Keratinocyte (primary cell): Measurements from ENCODE around the gene RFFL. TPM values are rescaled to one million over a fixed set of nuclear protein-coding genes. Genes with fewer than 3 reads are reported as not detected.

Source experiments
- DNase-seq: peaks from one replicate; pipeline ENCODE4 v3.0.0-alpha.2; 2011; ENCODE audit warnings: low read depth, missing footprints, low spot score
- FAIRE-seq: peaks from 2 replicates; lab custom pipeline; 2011; peaks lifted over from hg19 to GRCh38; lab: Jason Lieb, UNC
- H2AFZ ChIP-seq: 2 replicates; pipeline ENCODE4 v1.6.0; 2012; ENCODE audit warnings: low read length, control low read depth, inconsistent platforms; ENCODE audit not compliant: control insufficient read depth
- H3K27ac ChIP-seq: 2 replicates; pipeline ENCODE4 v1.5.1; 2011; ENCODE audit warnings: low read length; ENCODE audit not compliant: control insufficient read depth, insufficient read depth
- H3K27me3 ChIP-seq: 3 replicates; pipeline ENCODE4 v1.6.0; 2011; ENCODE audit warnings: low read length; ENCODE audit not compliant: control insufficient read depth, insufficient read depth; ENCODE audit errors: extremely low read depth
- H3K36me3 ChIP-seq, 2 experiments: 2 replicates in 1 of 2; 3 replicates in 1 of 2; pipeline ENCODE4 v1.5.1; 2011; ENCODE audit warnings: low read length in 2 of 2, mild to moderate bottlenecking in 1 of 2; ENCODE audit not compliant: control insufficient read depth in 2 of 2, insufficient read depth in 2 of 2; ENCODE audit errors: extremely low read depth in 1 of 2
- H3K4me1 ChIP-seq: 3 replicates; pipeline ENCODE4 v1.5.1; 2011; ENCODE audit warnings: low read length; ENCODE audit not compliant: control insufficient read depth, insufficient read depth; ENCODE audit errors: extremely low read depth
- H3K4me2 ChIP-seq: 3 replicates; pipeline ENCODE4 v1.6.0; 2011; ENCODE audit warnings: low read depth, low read length; ENCODE audit not compliant: control insufficient read depth, insufficient read depth; ENCODE audit errors: extremely low read depth
- H3K4me3 ChIP-seq, 3 experiments: fragments of 200-600 bp in 1 of 3; sonication (generic) in 1 of 3; 2 replicates in 2 of 3; 3 replicates in 1 of 3; pipeline ENCODE4 v1.5.1; 2011 to 2016; ENCODE audit warnings: low read length in 3 of 3, mild to moderate bottlenecking in 3 of 3, control low read depth in 2 of 3, inconsistent platforms in 1 of 3, low read depth in 1 of 3, mixed read lengths in 1 of 3, mixed run types in 1 of 3, moderate library complexity in 1 of 3; ENCODE audit not compliant: control insufficient read depth in 2 of 3, insufficient read depth in 2 of 3; ENCODE audit errors: extremely low read depth in 1 of 3
- H3K79me2 ChIP-seq: 2 replicates; pipeline ENCODE4 v1.6.0; 2012; ENCODE audit warnings: low read length; ENCODE audit not compliant: control insufficient read depth, insufficient read depth
- H3K9ac ChIP-seq: 3 replicates; pipeline ENCODE4 v1.6.0; 2011; ENCODE audit warnings: low read length; ENCODE audit not compliant: control insufficient read depth, insufficient read depth; ENCODE audit errors: extremely low read depth
- H3K9me1 ChIP-seq: 3 replicates; pipeline ENCODE4 v1.6.0; 2011; ENCODE audit warnings: low read length; ENCODE audit not compliant: control insufficient read depth, insufficient read depth; ENCODE audit errors: extremely low read depth
- H3K9me3 ChIP-seq: 2 replicates; pipeline ENCODE4 v1.5.1; 2012; ENCODE audit warnings: low read depth, low read length; ENCODE audit not compliant: control insufficient read depth
- H4K20me1 ChIP-seq: 3 replicates; pipeline ENCODE4 v1.6.0; 2011; ENCODE audit warnings: low read length; ENCODE audit not compliant: control insufficient read depth, insufficient read depth; ENCODE audit errors: extremely low read depth
- EZH2 ChIP-seq: IDR thresholded peaks from one replicate; pipeline ENCODE4 v1.6.1; 2012; ENCODE audit warnings: inconsistent platforms, mild to moderate bottlenecking, low read length, moderate library complexity
- dilution Hi-C: fragments of 300-500 bp; cut with MboI; formaldehyde crosslinking; loops from one replicate; pipeline ENCODE4 v1.7.0; 2020; ENCODE audit warnings: low sequenced_read_pairs; ENCODE audit not compliant: extremely low pct_ligation_motif_present
- polyA plus RNA-seq, 5 experiments: library from polyadenylated mRNA; depleted of rRNA in 3 of 5; stranded (reverse) in 3 of 5; stranded (forward) in 1 of 5; unstranded in 1 of 5; fragments of >200 nt; gene quantifications; 1 replicate in 1 of 5; 2 replicates in 3 of 5; 3 replicates in 1 of 5; pipeline versions ENCODE4 v1.2.1 to v1.2.3, GENCODE V29; 2011 to 2012; ENCODE audit warnings: missing spikeins in 2 of 5, low read depth in 1 of 5, low replicate concordance in 1 of 5
- TF ChIP-seq, protein P1 (sequence below), 3 experiments: IDR thresholded peaks in 1 of 3; conservative IDR thresholded peaks in 1 of 3; optimal IDR thresholded peaks in 1 of 3; 2 replicates in 2 of 3; 3 replicates in 1 of 3; pipeline versions ENCODE3 to v1.5.1; 2011; ENCODE audit warnings: low read length in 3 of 3, mild to moderate bottlenecking in 3 of 3, moderate library complexity in 2 of 3, control low read depth in 1 of 3, inconsistent platforms in 1 of 3; ENCODE audit not compliant: insufficient read depth in 2 of 3; ENCODE audit errors: extremely low read depth in 1 of 3

The RFFL gene
- polyA plus RNA-seq, 1 donor (not counting 4 experiments of a cell fraction or from before 2014, with no cell fraction given) = 13.5 TPM

DNA sequence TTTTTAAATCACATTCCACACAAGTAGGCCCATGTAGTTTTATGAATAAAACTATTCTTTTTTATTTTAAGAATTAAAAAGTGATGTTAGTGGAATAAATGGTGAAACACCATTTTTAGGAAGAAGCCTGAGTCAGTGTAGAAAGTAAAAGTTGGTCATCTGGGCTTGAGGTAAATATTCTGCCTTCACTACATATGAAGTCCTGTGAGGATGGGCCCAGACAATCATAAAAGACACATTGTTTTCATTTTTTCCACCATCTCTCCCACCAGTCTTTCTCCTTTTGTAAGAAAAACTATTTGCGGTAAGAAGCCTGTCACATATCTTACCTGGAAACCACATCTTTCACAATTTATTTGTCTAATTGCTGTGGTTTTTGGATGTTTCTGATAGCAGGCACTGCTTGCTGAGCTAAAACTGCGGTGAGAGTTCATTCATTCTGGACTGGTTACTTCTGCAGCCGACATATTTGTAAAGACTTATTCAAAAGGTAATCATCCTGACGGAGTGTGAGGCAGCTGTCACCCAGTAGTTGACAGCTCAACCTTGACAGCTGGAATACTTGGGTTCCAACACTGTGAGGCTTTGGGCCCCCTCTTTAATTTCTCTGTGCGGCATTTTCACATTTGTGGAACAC is 10.6 kb upstream of the RFFL start:
- Histone ChIP-seq H3K27ac (no peak overlapping the region), H3K4me1 (no peaks in the 10 kb centered on the region), H2AFZ (no peak overlapping the region), H3K9me3 (no peaks in the 10 kb centered on the region), H3K4me2 (no peak overlapping the region), H3K4me3 (no peak overlapping the region), H3K9me1 (no peaks in the 10 kb centered on the region), H3K9ac (no peak overlapping the region), H3K27me3 (no peaks in the 10 kb centered on the region), H3K36me3 (no peaks in the 10 kb centered on the region), H4K20me1 (no peaks in the 10 kb centered on the region), H3K79me2 (peaks cover 39% of the 10 kb centered on the region)
- FAIRE-seq (no peak), DNase-seq (no peak)
- dilution Hi-C loops = no loop called here
- no peak for TF ChIP-seq EZH2
- TF ChIP-seq, protein P1, sequence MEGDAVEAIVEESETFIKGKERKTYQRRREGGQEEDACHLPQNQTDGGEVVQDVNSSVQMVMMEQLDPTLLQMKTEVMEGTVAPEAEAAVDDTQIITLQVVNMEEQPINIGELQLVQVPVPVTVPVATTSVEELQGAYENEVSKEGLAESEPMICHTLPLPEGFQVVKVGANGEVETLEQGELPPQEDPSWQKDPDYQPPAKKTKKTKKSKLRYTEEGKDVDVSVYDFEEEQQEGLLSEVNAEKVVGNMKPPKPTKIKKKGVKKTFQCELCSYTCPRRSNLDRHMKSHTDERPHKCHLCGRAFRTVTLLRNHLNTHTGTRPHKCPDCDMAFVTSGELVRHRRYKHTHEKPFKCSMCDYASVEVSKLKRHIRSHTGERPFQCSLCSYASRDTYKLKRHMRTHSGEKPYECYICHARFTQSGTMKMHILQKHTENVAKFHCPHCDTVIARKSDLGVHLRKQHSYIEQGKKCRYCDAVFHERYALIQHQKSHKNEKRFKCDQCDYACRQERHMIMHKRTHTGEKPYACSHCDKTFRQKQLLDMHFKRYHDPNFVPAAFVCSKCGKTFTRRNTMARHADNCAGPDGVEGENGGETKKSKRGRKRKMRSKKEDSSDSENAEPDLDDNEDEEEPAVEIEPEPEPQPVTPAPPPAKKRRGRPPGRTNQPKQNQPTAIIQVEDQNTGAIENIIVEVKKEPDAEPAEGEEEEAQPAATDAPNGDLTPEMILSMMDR (optimal IDR thresholded peaks at IDR 0.05 in 1 of 3, IDR thresholded peaks at IDR 0.05 in 1 of 3, conservative IDR thresholded peaks at IDR 0.05 in 1 of 3; ENCODE audit: extremely low read depth in 1 of 3, insufficient read depth in 2 of 3, low read length in 3 of 3) = no peak

DNA sequence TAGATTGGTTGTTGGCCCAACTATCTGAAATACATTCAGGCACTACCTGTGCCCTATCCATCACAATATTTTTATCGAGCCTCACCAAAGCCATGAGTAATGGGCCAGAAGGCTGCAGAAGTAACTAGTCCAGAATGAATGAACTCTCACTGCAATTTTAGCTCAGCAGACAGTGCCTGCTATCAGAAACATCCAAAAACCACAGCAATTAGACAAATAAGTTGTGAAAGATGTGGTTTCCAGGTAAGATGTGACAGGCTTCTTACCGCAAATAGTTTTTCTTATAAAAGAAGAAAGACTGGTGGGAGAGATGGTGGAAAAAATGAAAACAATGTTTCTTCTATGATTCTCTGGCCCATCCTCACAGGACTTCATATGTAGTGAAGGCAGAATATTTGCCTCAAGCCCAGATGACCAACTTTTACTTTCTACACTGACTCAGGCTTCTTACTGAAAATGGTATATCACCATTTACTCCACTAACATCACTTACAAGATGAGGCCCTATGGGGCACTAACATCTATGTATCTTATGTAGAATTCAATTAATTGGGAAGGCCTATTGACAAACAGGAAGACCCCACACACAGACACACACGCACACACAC is 9.8 kb upstream of the RFFL start:
- no peak overlapping the region for H3K4me3 ChIP-seq
- H3K27me3 ChIP-seq = no peaks in the 10 kb centered on the region
- no peaks in the 10 kb centered on the region for H4K20me1 ChIP-seq
- no peaks in the 10 kb centered on the region for H3K9me1 ChIP-seq
- H3K9ac ChIP-seq = no peak overlapping the region
- peaks cover 32% of the 10 kb centered on the region for H3K79me2 ChIP-seq
- H3K36me3 ChIP-seq = peaks cover 0 to under 1% of the 10 kb centered on the region in 2 experiments
- H3K9me3 ChIP-seq = no peaks in the 10 kb centered on the region
- FAIRE-seq (no peak), DNase-seq (no peak)
- H3K4me2 ChIP-seq = no peak overlapping the region
- H3K4me1 ChIP-seq = no peaks in the 10 kb centered on the region
- no peak overlapping the region for H2AFZ ChIP-seq
- TF ChIP-seq, protein P1 (optimal IDR thresholded peaks at IDR 0.05 in 1 of 3, IDR thresholded peaks at IDR 0.05 in 1 of 3, conservative IDR thresholded peaks at IDR 0.05 in 1 of 3; ENCODE audit: extremely low read depth in 1 of 3, insufficient read depth in 2 of 3, low read length in 3 of 3) = no peak
- TF ChIP-seq EZH2 = no peak
- H3K27ac ChIP-seq = no peak overlapping the region
- dilution Hi-C loops = no loop called here
